Endodermal cell (in vitro differentiated cells): ENCODE results near the gene SLC35B3. TPM values are rescaled to one million over a fixed set of nuclear protein-coding genes. Genes with fewer than 3 reads are reported as not detected.

Source experiments
- DNase-seq: peaks from one replicate; pipeline ENCODE4 v3.0.0-alpha.2; 2017
- H3K27ac ChIP-seq: 2 replicates; pipeline ENCODE4 v1.5.1; 2013; ENCODE audit warnings: mild to moderate bottlenecking, low read depth, low read length, moderate library complexity
- H3K27me3 ChIP-seq: 2 replicates; pipeline ENCODE4 v1.6.1; 2013; ENCODE audit warnings: mild to moderate bottlenecking, low read length, moderate library complexity; ENCODE audit not compliant: insufficient read depth, control insufficient read depth, poor library complexity, severe bottlenecking
- H3K36me3 ChIP-seq: 2 replicates; pipeline ENCODE4 v1.7.0; 2013; ENCODE audit warnings: mild to moderate bottlenecking, low read length, moderate library complexity; ENCODE audit not compliant: control insufficient read depth, insufficient read depth
- H3K4me1 ChIP-seq: one replicate; pipeline ENCODE4 v1.7.0; 2013; ENCODE audit warnings: low read length; ENCODE audit not compliant: control insufficient read depth, insufficient read depth
- H3K4me3 ChIP-seq: 2 replicates; pipeline ENCODE4 v1.5.1; 2013; ENCODE audit warnings: mild to moderate bottlenecking, low read length, moderate library complexity
- H3K9ac ChIP-seq: 2 replicates; pipeline ENCODE4 v1.6.1; 2013; ENCODE audit warnings: mild to moderate bottlenecking, low read length, moderate library complexity; ENCODE audit not compliant: poor library complexity, severe bottlenecking; ENCODE audit errors: extremely low read depth
- H3K9me3 ChIP-seq: 2 replicates; pipeline ENCODE4 v1.6.1; 2013; ENCODE audit warnings: mild to moderate bottlenecking, low read length, moderate library complexity; ENCODE audit not compliant: control insufficient read depth
- H3K27ac Mint-ChIP-seq: 2 replicates; pipeline ENCODE4 v1.8.0; 2020; ENCODE audit warnings: mixed read lengths
- H3K27me3 Mint-ChIP-seq: 2 replicates; pipeline ENCODE4 v1.8.0; 2021; ENCODE audit warnings: mild to moderate bottlenecking, mixed read lengths; ENCODE audit not compliant: insufficient read depth
- H3K36me3 Mint-ChIP-seq: 2 replicates; pipeline ENCODE4 v1.8.0; 2020; ENCODE audit warnings: low read depth, mixed read lengths
- H3K4me1 Mint-ChIP-seq: 2 replicates; pipeline ENCODE4 v1.8.0; 2020; ENCODE audit warnings: mixed read lengths
- H3K4me3 Mint-ChIP-seq: 2 replicates; pipeline ENCODE4 v1.8.0; 2020; ENCODE audit warnings: mild to moderate bottlenecking, moderate library complexity, mixed read lengths
- H3K9me3 Mint-ChIP-seq: 2 replicates; pipeline ENCODE4 v1.8.0; 2020; ENCODE audit warnings: mild to moderate bottlenecking, mixed read lengths
- CTCF ChIP-seq: fragments of 200-600 bp; sonication (generic); conservative IDR thresholded peaks from 2 replicates; pipeline ENCODE4 v1.5.0; 2021; ENCODE audit warnings: antibody characterized with exemption, mild to moderate bottlenecking
- WGBS, 2 experiments: methylation state at CpG; one replicate each; pipeline versions ENCODE4 v1.1.5 to v1.1.7; 2013; ENCODE audit warnings: missing lambda C conversion rate in 2 of 2, mixed read lengths in 1 of 2; ENCODE audit not compliant: insufficient coverage in 1 of 2, insufficient read length in 1 of 2; 5-methylcytosine and 5-hydroxymethylcytosine counted together
- long read RNA-seq, 4 experiments: library from polyadenylated mRNA in 2 of 4; library from RNA in 1 of 4; library from capped mRNA in 1 of 4; stranded (forward) in 3 of 4; unstranded in 1 of 4; transcript quantifications; one replicate each; pipeline ENCODE4 v2.0.0, GENCODE V29; 2020 to 2021; ENCODE audit warnings: inconsistent platforms in 1 of 4
- polyA plus RNA-seq, 2 experiments: library from polyadenylated mRNA; stranded (reverse); fragments of 50-300 nt; gene quantifications; one replicate each; pipeline ENCODE4 v1.2.3, GENCODE V29; 2013
- total RNA-seq, 2 donors: library from RNA; stranded (reverse); fragmentation: NEBNext Ultra II Directional in 1 of 2; extraction: Animal tissue kit (Norgen Biotek cat#: 25700) in 1 of 2; gene quantifications; 2 replicates in 1 of 2; 3 replicates in 1 of 2; pipeline ENCODE4 v1.2.1, GENCODE V29; 2021

SLC35B3 gene
- 10 to 100 TPM; 11.4 to 11.9 TPM for total RNA-seq
- 11.5 TPM for polyA plus RNA-seq (2013, experiment 1 of 2)
- 11.3 TPM for polyA plus RNA-seq (2013, experiment 2 of 2)
- long read RNA-seq, experiment 1, partial matches to known transcripts = 2 of 8 reads
- long read RNA-seq, experiment 1, other reads (novel, unspliced or antisense) = 6 of 8 reads
- long read RNA-seq, experiment 2, partial matches to known transcripts = 5 of 29 reads
- long read RNA-seq, experiment 2, other reads (novel, unspliced or antisense) = 21 of 29 reads
- long read RNA-seq, experiment 3, transcript SLC35B3-202 (11 exons, 1,973 nt) = major isoform, 6 of 51 reads
- long read RNA-seq, experiment 3, partial matches to known transcripts = 8 of 51 reads
- long read RNA-seq, experiment 3, other reads (novel, unspliced or antisense) = 37 of 51 reads
- long read RNA-seq, experiment 4, transcript SLC35B3-202 (11 exons, 1,973 nt) = major isoform, 6 of 47 reads
- long read RNA-seq, experiment 4, partial matches to known transcripts = 8 of 47 reads
- long read RNA-seq, experiment 4, other reads (novel, unspliced or antisense) = 33 of 47 reads

DNA sequence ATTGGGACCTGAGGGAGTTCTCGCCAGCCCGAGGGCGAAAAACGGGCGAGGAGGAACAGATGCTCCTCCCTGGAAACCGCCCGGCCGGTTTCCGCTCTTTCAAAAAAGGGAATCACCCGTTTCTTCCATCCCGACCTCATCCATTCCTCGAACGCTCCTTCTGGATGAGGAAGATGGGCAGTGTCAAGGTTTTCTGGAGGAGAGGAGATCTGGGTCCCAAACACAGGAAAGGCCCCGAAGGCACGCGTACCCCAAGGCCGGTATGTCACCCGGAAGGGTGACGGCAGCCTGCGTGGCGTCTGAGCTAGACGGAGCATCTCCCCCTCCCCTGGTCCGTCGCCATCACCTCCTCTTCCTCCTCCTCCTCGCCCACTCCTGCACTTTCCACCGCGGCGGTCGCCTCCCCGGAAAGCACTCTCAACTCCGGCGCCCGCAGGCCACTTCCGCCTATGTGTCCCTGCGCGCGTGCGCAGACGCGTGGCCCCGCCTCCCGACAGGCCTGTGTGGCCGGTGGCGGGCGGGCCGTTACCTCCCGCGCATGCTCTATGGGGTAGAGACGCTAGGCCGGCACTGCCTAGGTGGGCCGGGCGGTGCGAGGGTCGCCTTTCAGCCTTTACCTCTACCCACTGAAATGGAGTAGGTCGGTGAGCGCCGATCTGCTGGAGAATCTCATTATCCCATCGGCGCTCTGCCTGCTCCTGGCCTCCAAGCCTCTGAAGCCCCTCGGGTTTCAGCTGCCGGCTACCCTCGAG is at the start of gene SLC35B3:
SLC35B3 (minus strand) TSS at position 453 of the 752 bp plus-strand sequence.
- Histone ChIP-seq H3K27ac (peak within 1 kb of the TSS; percentile 73), H3K4me1 (peaks cover 3% of the 10 kb centered on the region), H3K9me3 (no peaks in the 10 kb centered on the region), H3K4me3 (peak within 1 kb of the TSS; percentile 94), H3K9ac (peak within 1 kb of the TSS; percentile 83), H3K36me3 (peaks cover 12% of the 10 kb centered on the region), H3K27me3 (no peaks in the 10 kb centered on the region)
- 4 to 29% methylated on average over 8 to 62 of the region's 62 CpGs for WGBS, 2 experiments
- H3K36me3 Mint-ChIP-seq = peaks cover 2% of the 10 kb centered on the region
- peak; percentile 98 for DNase-seq
- H3K27ac Mint-ChIP-seq = peak within 1 kb of the TSS; percentile 95
- no peaks in the 10 kb centered on the region for H3K27me3 Mint-ChIP-seq
- peak within 1 kb of the TSS; percentile 94 for H3K4me3 Mint-ChIP-seq
- no peak for TF ChIP-seq CTCF
- H3K9me3 Mint-ChIP-seq = no peaks in the 10 kb centered on the region
- peaks cover 10% of the 10 kb centered on the region for H3K4me1 Mint-ChIP-seq

GRCh38 chr6:8483650-8484049 is 48.3 kb upstream of the SLC35B3 start:
- Mint-ChIP-seq H3K4me1 (no peaks in the 10 kb centered on the region), H3K36me3 (no peaks in the 10 kb centered on the region), H3K27ac (no peak overlapping the region), H3K9me3 (peaks cover 3% of the 10 kb centered on the region), H3K27me3 (no peaks in the 10 kb centered on the region), H3K4me3 (no peak overlapping the region)
- Histone ChIP-seq H3K27me3 (no peaks in the 10 kb centered on the region), H3K9ac (no peak overlapping the region), H3K27ac (no peak overlapping the region), H3K36me3 (no peaks in the 10 kb centered on the region), H3K4me1 (no peaks in the 10 kb centered on the region), H3K9me3 (no peaks in the 10 kb centered on the region), H3K4me3 (no peak overlapping the region)
- no peak for TF ChIP-seq CTCF
- no peak for DNase-seq
- WGBS, 2 experiments = 86% methylated on average over 1 of the region's 1 CpG; no CpG with 5 or more reads in 1 of the 2 experiments

DNA sequence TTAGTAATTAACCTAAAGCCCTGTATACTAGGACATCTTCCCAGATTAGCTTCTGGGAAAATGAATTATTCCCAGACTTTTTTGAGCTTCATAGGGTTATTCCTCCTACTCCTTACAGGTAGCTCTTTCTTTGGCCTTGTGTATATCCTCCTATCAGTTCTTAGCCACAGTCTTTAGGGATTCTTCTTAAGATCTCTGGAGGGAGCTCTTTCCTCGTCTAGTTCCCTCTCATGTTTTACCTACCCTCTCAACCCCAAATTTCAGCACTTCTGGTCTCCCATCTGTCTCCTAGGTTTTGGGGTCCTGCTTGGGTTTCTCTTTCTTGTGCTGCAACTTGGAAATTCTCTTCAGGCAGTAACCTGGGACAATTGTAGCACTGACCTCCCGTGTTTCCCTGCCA is 46.4 kb upstream of the SLC35B3 start:
- WGBS, 2 experiments = 20 to 26% methylated on average over 1 to 2 of the region's 2 CpGs
- no peak overlapping the region for H3K4me3 Mint-ChIP-seq
- no peaks in the 10 kb centered on the region for H3K4me1 Mint-ChIP-seq
- Histone ChIP-seq H3K4me3 (no peak overlapping the region), H3K27me3 (no peaks in the 10 kb centered on the region), H3K4me1 (no peaks in the 10 kb centered on the region), H3K9me3 (no peaks in the 10 kb centered on the region), H3K9ac (no peak overlapping the region), H3K36me3 (no peaks in the 10 kb centered on the region), H3K27ac (no peak overlapping the region)
- no peaks in the 10 kb centered on the region for H3K36me3 Mint-ChIP-seq
- peak; percentile 68 for TF ChIP-seq CTCF
- no peak for DNase-seq
- H3K27ac Mint-ChIP-seq = no peak overlapping the region
- peaks cover 5% of the 10 kb centered on the region for H3K9me3 Mint-ChIP-seq
- no peaks in the 10 kb centered on the region for H3K27me3 Mint-ChIP-seq
